ENCODE results near the gene DOCK2. TPM values are rescaled to one million over a fixed set of nuclear protein-coding genes. Genes with fewer than 3 reads are reported as not detected.

Gene DOCK2
- polyA plus RNA-seq, 1 experiment, result 2.0 TPM

DNA sequence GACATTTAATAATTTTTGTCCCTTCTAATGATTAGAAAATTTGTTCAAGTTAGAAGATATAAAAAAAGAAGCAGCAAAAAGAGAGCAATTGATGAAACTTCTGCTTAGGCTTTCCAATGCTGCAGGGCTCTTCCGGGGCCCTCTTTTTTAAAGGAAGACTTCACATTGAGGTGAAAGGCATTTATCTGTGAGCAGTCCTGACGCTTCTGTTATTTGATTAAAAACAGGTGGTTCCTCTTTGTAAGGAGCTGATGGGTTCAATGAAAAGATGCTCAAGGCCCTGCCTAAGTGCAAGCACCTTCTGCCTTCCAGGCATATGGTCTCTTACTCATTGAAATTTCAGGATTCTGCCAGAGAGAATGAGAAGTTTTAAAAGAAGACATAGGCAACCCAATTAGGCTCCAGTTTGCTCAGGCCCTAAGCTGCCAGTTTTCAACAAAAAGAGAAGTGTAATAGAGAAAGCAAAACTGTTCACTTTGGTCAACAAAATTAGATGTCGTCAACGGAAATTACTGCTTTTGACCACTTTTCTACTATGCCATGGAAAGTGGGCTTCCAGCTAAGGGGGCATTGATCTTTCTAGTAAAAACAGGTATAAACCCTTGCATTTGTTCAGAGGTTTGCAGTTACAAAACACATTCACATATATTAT lies 243.1 kb downstream of the DOCK2 start:
- no peaks in the 10 kb centered on the region for H3K36me3 ChIP-seq (ENCODE audit: control insufficient read depth, insufficient read depth, low read length)
- ChIA-PET POLR2A (no interaction called here), CTCF (no interaction called here)
- H3K4me3 ChIP-seq (ENCODE audit: low read depth, low read length), result no peak overlapping the region
- H3K27me3 ChIP-seq (ENCODE audit: control insufficient read depth, insufficient read depth, low read length), result no peaks in the 10 kb centered on the region
- no peak for DNase-seq (ENCODE audit: low read depth)
- TF ChIP-seq, protein P1, sequence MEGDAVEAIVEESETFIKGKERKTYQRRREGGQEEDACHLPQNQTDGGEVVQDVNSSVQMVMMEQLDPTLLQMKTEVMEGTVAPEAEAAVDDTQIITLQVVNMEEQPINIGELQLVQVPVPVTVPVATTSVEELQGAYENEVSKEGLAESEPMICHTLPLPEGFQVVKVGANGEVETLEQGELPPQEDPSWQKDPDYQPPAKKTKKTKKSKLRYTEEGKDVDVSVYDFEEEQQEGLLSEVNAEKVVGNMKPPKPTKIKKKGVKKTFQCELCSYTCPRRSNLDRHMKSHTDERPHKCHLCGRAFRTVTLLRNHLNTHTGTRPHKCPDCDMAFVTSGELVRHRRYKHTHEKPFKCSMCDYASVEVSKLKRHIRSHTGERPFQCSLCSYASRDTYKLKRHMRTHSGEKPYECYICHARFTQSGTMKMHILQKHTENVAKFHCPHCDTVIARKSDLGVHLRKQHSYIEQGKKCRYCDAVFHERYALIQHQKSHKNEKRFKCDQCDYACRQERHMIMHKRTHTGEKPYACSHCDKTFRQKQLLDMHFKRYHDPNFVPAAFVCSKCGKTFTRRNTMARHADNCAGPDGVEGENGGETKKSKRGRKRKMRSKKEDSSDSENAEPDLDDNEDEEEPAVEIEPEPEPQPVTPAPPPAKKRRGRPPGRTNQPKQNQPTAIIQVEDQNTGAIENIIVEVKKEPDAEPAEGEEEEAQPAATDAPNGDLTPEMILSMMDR (IDR thresholded peaks at IDR 0.05; ENCODE audit: insufficient read depth, low read depth, low read length), result no peak

DNA sequence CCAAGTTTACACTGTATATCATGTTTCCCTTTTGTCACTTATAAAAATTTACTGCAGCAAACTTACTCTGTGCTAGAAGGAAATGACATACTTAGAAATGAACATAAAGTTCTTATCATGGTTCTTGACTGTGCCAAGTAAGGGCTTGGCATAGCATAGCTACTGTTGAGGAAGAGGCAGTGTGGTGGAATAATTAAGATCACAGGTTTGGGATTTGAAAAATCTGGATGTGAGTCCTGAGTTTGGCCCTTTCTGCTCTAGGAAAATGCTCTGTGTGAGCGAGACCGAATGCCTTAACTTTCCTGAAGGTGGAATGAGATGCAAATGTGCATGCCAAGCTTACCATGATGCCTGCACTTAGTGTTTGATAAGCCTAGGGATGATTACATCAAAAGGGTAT lies 243.7 kb downstream of the DOCK2 start:
- TF ChIP-seq, protein P1 (IDR thresholded peaks at IDR 0.05; ENCODE audit: insufficient read depth, low read depth, low read length), result no peak
- CTCF ChIA-PET, result no interaction called here
- no peak for DNase-seq (ENCODE audit: low read depth)
- POLR2A ChIA-PET, result no interaction called here
- Histone ChIP-seq H3K27me3 (ENCODE audit: control insufficient read depth, insufficient read depth, low read length) (no peaks in the 10 kb centered on the region), H3K4me3 (ENCODE audit: low read depth, low read length) (no peak overlapping the region), H3K36me3 (ENCODE audit: control insufficient read depth, insufficient read depth, low read length) (no peaks in the 10 kb centered on the region)

DNA sequence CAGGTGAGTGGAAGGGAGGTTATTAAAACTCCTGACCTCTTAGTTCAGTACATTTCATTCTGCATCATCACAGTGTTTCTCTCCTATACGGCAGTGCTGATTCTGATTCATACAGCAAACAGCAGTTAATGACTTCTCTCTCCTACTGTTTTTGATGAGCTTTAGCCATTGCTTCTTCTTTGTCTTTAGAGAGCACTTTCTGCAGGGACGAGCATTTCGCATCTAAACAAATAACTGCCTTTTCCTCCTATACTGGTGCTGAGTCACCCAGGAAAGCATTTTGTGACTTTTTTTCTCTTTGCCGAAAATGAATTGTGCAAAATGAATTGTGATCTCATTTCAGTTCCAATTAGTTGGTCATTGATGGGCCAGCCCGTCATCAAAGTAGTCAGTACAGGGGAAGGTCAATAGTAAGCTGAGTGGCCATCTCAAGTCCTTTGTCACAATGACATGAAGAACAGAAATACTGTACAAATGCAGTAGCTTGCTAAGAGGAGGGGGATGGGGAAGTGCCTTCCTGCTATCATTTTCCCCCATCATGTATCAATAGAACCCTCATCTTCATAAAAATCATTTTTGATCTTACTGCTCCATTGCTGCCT lies 244.7 kb downstream of the DOCK2 start:
- H3K36me3 ChIP-seq (ENCODE audit: control insufficient read depth, insufficient read depth, low read length), result no peaks in the 10 kb centered on the region
- H3K27me3 ChIP-seq (ENCODE audit: control insufficient read depth, insufficient read depth, low read length), result no peaks in the 10 kb centered on the region
- TF ChIP-seq, protein P1 (IDR thresholded peaks at IDR 0.05; ENCODE audit: insufficient read depth, low read depth, low read length), result no peak
- no peak for DNase-seq (ENCODE audit: low read depth)
- H3K4me3 ChIP-seq (ENCODE audit: low read depth, low read length), result no peak overlapping the region
- ChIA-PET CTCF (no interaction called here), POLR2A (no interaction called here)

DNA sequence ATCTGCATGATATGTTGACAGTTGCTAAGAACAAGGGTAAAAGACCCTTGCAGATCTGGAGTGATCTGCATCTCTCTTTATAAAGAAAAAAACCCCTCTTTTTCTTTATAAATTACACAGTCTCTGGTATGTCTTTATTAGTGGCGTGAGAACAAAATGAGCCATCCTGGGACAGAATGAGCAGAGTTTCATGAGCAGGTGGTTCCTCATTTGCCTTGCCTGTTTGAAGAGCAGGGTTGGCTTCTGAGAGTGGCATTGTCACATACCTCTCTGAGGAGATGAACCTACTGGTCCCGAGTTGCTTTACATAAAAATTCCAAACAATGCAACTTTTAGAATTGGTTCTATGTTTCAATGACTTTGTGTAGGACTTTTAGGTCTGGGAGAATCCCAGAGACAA lies 249.0 kb downstream of the DOCK2 start:
- CTCF ChIA-PET, result no interaction called here
- POLR2A ChIA-PET, result no interaction called here
- TF ChIP-seq, protein P1 (IDR thresholded peaks at IDR 0.05; ENCODE audit: insufficient read depth, low read depth, low read length), result no peak

DNA sequence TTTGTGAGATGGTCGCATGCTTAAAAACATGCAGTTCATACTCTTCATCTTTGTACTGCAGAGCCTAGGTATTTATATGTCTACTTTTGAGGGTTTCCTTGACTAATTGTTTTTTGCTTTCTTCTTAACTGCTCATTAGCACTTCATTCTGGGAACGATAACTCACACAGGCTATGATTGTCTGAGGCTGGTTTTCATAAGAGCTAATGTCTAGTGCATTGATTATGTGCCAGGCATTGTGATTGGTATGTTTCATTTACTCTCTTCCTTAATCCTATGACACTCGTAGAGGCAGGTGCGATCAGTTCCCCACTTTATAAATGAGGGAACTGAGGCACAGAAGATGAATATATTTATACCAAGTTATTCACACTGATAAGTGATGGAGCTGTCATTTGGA lies 249.6 kb downstream of the DOCK2 start:
- TF ChIP-seq, protein P1 (IDR thresholded peaks at IDR 0.05; ENCODE audit: insufficient read depth, low read depth, low read length), result no peak
- Histone ChIP-seq H3K36me3 (ENCODE audit: control insufficient read depth, insufficient read depth, low read length) (no peaks in the 10 kb centered on the region), H3K27me3 (ENCODE audit: control insufficient read depth, insufficient read depth, low read length) (no peaks in the 10 kb centered on the region), H3K4me3 (ENCODE audit: low read depth, low read length) (no peak overlapping the region)
- CTCF ChIA-PET, result interaction anchor here (0.8 kb wide), 1 partner anchor 10 kb away, joined by 4 read pairs; no protein-coding TSS in a partner anchor
- POLR2A ChIA-PET, result no interaction called here
- no peak for DNase-seq (ENCODE audit: low read depth)

More for the DNA sequence above, 249.0 kb downstream of the DOCK2 start:
- no peak for DNase-seq (ENCODE audit: low read depth)
- no peak overlapping the region for H3K4me3 ChIP-seq (ENCODE audit: low read depth, low read length)
- no peaks in the 10 kb centered on the region for H3K27me3 ChIP-seq (ENCODE audit: control insufficient read depth, insufficient read depth, low read length)
- no peaks in the 10 kb centered on the region for H3K36me3 ChIP-seq (ENCODE audit: control insufficient read depth, insufficient read depth, low read length)
